ENCODE data around the gene FGD2. TPM values are rescaled to one million over a fixed set of nuclear protein-coding genes. Genes with fewer than 3 reads are reported as not detected.

Gene FGD2
- total and polyA plus RNA-seq, 2 of the 8 experiments (the other 6 are each of a cell fraction or from before 2014, with no cell fraction given), result 0.12 to 0.32 TPM

DNA sequence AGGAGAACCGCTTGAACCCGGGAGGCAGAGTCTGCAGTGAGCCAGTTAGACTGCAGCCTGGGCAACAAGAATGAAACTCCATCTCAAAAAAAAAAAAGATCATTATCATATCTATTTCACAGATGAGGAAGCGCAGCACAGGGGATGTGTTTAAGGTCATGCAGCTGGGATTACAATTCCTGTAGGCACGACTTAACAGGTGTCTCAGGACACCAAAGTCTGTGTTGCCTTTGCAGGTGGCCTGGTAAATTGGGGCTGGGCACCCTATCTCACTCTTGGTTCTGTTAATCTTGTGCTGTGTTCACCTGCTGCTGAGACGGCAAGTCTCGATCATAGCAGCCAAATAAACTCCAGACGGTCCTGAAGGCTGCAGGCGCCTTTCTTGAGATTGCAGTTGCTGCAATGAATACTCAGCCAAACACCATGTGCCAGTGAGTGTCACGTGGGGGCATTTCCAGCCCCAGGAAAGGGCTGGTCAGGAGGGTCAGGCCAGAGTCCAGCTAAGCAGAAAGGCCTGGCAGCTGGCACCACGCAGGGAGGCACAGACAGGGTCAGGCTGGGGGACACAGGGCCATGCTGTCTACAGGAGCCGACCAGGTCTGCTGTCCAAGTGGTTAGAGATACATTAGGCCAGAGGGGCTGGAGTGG is 55.8 kb downstream of the FGD2 start (continued):
- TF ChIP-seq, protein P1, sequence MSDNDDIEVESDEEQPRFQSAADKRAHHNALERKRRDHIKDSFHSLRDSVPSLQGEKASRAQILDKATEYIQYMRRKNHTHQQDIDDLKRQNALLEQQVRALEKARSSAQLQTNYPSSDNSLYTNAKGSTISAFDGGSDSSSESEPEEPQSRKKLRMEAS (IDR thresholded peaks at IDR 0.05), result no peak
- no peak for TF ChIP-seq RXRA (IDR thresholded peaks at IDR 0.05; ENCODE audit: insufficient read depth, low read depth, low read length)

Measured in H1 (cell line).